Ishikawa (cell line): ENCODE results near the gene ASXL1.

Experiments
- CEBPB ChIP-seq: IDR thresholded peaks from 2 replicates; pipeline ENCODE4 v1.6.1; 2012
- CREB1 ChIP-seq: IDR thresholded peaks from 2 replicates; pipeline ENCODE4 v1.6.1; 2012; ENCODE audit warnings: low read depth
- EGR1 ChIP-seq: IDR thresholded peaks from 2 replicates; pipeline ENCODE4 v1.6.1; 2012
- EP300 ChIP-seq: IDR thresholded peaks from 2 replicates; pipeline ENCODE4 v1.6.1; 2012; ENCODE audit warnings: borderline replicate concordance
- FOXM1 ChIP-seq: IDR thresholded peaks from 2 replicates; pipeline ENCODE4 v1.6.1; 2012; ENCODE audit warnings: low read depth, borderline replicate concordance
- NFIC ChIP-seq: IDR thresholded peaks from 2 replicates; pipeline ENCODE4 v1.6.1; 2012
- RAD21 ChIP-seq: IDR thresholded peaks from 2 replicates; pipeline ENCODE4 v1.6.1; 2012; ENCODE audit warnings: low read depth
- REST ChIP-seq: IDR thresholded peaks from 2 replicates; pipeline ENCODE4 v1.6.1; 2012; ENCODE audit warnings: low read depth, mild to moderate bottlenecking
- TAF1 ChIP-seq: IDR thresholded peaks from 2 replicates; pipeline ENCODE4 v1.6.1; 2012; ENCODE audit warnings: low read depth, mild to moderate bottlenecking
- TCF12 ChIP-seq: IDR thresholded peaks from 2 replicates; pipeline ENCODE4 v1.6.1; 2012; ENCODE audit warnings: low read depth
- TEAD4 ChIP-seq: IDR thresholded peaks from 2 replicates; pipeline ENCODE4 v1.6.1; 2012
- USF1 ChIP-seq: IDR thresholded peaks from 2 replicates; pipeline ENCODE4 v1.6.1; 2012
- YY1 ChIP-seq: IDR thresholded peaks from 2 replicates; pipeline ENCODE4 v1.6.1; 2012; ENCODE audit warnings: low read depth
- ZBTB7A ChIP-seq: IDR thresholded peaks from 2 replicates; pipeline ENCODE4 v1.6.1; 2012; ENCODE audit warnings: low read depth
- TF ChIP-seq, protein P1 (sequence below): IDR thresholded peaks from 2 replicates; pipeline ENCODE4 v1.6.1; 2012

The ASXL1 gene

GRCh38 chr20:32343439-32343838 lies 14.7 kb upstream of the ASXL1 start:
- TF ChIP-seq CEBPB: no peak

- TF ChIP-seq CREB1 (no peak), CEBPB (no peak), REST (no peak), USF1 (no peak), EGR1 (no peak), NFIC (no peak), YY1 (no peak), TAF1 (no peak), EP300 (no peak), ZBTB7A (no peak), RAD21 (no peak), TCF12 (no peak), FOXM1 (no peak), TEAD4 (no peak)
- TF ChIP-seq, protein P1, sequence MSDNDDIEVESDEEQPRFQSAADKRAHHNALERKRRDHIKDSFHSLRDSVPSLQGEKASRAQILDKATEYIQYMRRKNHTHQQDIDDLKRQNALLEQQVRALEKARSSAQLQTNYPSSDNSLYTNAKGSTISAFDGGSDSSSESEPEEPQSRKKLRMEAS: no peak
Observed at GRCh38 chr20:32344835-32345506, 13.2 kb upstream of the ASXL1 start.

- TF ChIP-seq ZBTB7A: no peak
- TF ChIP-seq REST: no peak
- TF ChIP-seq YY1: no peak
- no peak for TF ChIP-seq EGR1
Observed at GRCh38 chr20:32348207-32348606, 9.9 kb upstream of the ASXL1 start.

GRCh38 chr20:32350421-32350820 lies 7.7 kb upstream of the ASXL1 start:
- TF ChIP-seq TEAD4: no peak
- TF ChIP-seq RAD21: no peak
- TF ChIP-seq USF1: no peak
- TF ChIP-seq CREB1: no peak
- TF ChIP-seq YY1: no peak
- no peak for TF ChIP-seq EGR1
- TF ChIP-seq EP300: no peak
- TF ChIP-seq CEBPB: no peak
- TF ChIP-seq REST: no peak
- no peak for TF ChIP-seq NFIC
- no peak for TF ChIP-seq TCF12
- TF ChIP-seq ZBTB7A: no peak
- no peak for TF ChIP-seq FOXM1
- TF ChIP-seq, protein P1: no peak
- no peak for TF ChIP-seq TAF1

GRCh38 chr20:32352121-32352720 lies 5.9 kb upstream of the ASXL1 start:
- TF ChIP-seq CEBPB (0 out of 2 replicates have a peak, but pooled peaks have one; percentile 2), EGR1 (no peak)
